NCI-H187 (cell line): Measurements from ENCODE around the gene CLCN2.

Experiments used
- DNase-seq, 2 experiments: peaks; one replicate each; lab custom pipeline; 2025; lab: John Stamatoyannopoulos, UW

CLCN2 gene

GRCh38 chr3:184380627-184381260 is 19.3 kb upstream of the CLCN2 start:
- no peak for DNase-seq

GRCh38 chr3:184380185-184380626 is 18.8 kb upstream of the CLCN2 start:
- no peak for DNase-seq

- DNase-seq: no peak
These were observed 18.2 kb upstream of the CLCN2 start, which contains the start of gene CHRD for GRCh38 chr3:184379358-184380184. Gene CHRD (plus strand): TSS chr3:184380054. CDS start chr3:184380319, 265 bp downstream.

DNA sequence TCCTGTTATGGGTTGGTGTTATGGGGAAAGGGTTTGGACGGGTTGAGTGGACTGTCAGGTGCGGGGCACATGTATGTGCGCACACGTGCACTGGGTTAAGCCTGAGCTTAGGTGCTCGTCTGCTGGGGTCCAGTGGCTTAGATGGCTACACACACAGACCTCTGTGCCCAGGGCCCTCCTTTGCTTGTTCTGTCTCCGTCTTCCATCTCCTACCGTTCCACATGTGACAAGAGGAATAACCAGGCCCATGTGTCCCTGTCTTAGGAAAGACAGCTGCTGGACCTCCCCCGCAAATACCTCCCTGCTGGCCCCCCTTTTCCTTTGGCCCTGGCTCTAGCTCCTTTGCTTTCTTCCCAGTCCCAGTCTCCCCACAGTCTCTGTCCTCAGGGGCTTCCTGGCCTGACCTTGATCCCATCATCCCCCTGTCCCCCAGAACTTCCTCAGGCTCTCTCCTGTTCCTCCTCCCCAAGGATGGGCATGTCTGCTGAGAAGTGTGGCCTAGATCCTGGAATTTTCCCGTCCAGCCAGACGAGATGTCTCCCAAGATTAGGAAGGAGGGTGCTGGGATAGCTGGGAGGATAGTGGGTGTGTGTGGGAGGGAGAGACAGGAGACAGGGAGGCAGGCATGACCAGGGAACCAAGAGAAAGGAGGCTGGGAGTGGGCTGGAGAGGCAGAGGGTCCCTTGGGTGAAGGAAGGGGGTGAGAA is 17.4 kb upstream of the CLCN2 start:
- DNase-seq: no peak

- DNase-seq: no peak
These were observed 16.6 kb upstream of the CLCN2 start, which contains the start of gene THPO for GRCh38 chr3:184377882-184378445. Gene THPO (minus strand): TSS chr3:184378207. CDS start chr3:184376259, 1,948 bp downstream.

DNA sequence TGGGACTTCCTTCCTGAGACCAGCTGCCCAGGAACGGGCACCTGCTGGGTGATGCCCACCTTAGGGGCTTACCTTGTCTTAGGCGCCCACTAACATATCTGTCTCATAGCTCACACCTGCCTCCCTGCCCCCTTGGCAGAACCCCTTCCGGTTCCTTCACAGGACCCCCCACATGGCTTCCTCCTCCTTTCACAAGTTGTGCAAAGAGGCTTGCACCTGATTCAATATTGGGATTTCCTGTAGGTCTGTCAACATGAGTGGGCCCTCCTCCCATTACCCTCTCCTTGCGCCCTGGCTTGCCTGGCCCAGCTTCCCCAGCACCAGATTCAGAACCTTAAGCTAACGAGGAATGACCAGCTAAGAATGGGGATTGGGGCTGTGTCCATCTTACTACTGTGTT is 16.0 kb upstream of the CLCN2 start:
- no peak for DNase-seq

GRCh38 chr3:184375747-184376461 is 14.5 kb upstream of the CLCN2 start:
- no peak for DNase-seq

GRCh38 chr3:184373422-184373821 is 12.0 kb upstream of the CLCN2 start:
- no peak for DNase-seq

DNA sequence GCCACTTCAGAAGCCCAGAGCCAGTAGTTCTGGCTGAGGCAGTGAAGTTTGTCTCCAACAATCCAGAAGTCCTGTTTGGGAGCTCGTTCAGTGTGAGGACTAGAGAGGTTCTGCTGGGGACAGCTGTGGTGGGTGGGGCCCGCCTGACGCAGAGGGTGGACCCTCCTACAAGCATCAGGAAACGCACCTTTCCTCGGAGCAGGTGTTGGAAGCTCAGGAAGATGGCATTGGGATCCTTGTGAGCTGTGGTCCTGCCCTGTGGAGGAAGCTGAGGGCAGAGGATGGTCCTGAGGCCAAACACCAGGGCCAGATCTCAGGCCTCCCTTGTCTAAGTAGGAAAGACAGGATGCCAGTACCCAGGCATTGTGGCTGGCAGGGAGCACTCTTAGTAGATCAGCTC is 11.5 kb upstream of the CLCN2 start:
- no peak for DNase-seq

DNA sequence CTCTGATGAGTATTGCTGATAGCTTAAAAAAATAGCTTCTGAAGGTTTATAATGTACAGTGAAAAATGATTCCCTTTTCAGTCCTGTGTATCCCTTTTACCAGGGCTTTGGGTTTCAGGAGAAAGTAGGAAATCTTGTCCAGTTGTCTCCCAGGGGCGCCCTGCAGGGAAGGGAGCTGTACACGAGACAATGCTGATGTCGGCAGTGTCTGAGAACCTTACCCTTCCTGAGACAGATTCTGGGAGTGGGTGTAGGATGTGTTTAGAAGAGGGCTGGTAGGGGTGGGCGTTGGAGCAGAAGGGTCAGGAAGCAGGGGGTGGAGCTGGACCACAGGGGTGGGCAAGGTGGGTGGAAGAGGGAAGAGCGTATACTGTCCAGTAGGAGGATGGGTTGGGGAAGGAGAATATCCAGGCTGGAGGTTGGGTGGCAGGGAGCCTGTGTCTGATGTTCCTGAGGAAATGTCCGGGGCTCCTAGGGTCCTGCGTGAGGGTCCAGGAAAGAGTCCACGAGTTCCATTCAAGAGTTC is 11.0 kb upstream of the CLCN2 start:
- no peak for DNase-seq

DNA sequence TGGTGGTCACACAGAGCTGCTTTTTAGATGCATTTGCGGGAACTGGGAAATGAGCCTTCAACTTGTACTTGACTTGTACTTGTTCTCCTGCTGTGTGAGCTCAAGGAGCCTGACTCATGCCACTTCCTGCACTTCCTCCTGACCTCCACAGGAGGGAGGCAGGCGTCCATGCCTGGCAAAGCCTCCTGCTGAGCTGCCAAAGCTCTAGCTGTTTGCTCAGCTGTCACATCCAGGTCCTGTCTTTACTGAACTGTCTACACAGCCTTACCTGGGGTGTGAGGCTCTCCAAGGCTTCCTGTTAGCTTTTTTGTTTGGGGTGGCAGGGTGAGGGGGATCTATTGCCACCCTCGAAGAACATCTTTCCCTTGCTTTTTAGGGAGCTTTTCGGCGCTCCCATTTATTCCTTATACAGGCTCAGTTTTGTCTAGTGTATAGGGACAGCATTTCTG is 10.2 kb upstream of the CLCN2 start:
- DNase-seq: peak; percentile 28 to 61

DNA sequence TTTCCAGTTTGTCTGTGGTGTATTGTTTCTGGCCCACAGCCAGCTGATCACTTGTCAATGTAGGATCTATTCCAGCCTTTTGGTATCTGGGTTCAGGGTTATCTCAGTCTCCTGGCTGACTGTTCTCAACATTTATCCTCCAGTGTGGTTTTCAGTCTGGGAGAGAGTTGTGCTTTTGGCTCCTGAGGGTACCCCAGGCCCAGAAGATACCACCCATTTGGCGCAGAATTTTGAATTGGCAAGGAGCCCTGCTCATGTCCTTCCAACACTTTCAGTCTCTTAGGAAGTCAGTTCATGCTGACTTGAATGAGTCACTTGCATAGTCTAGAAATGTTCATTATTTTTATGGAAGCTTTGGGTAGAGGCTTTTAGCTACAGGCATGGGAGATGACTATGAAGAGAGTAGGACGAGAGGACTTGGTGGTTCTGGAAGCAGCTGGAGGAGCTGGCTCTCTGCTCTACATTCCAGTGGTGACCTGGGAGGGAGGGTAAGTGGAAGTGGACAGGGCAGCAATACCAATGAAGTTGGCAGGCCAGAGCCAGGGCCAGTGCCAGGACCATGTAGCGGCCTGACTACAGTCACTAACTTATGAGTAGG is 7.3 kb upstream of the CLCN2 start:
- DNase-seq: no peak

DNA sequence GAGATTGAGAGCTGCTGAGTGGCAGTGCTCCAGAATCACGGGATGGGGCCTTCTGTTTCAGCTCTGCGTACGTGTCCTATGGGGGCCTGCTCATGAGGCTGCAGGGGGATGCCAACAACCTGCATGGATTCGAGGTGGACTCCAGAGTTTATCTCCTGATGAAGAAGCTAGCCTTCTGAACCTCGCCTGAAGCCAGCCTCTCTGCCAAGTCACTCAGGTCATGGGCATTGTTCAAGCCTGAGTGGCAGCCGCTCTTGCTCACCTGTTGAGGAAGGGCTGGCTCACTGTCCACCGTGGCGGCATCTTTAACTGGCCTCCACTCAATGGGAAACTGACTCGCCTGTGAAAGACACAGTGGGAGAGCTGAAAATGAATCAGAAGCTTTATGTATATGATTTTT is 6.7 kb upstream of the CLCN2 start:
- DNase-seq: no peak

DNA sequence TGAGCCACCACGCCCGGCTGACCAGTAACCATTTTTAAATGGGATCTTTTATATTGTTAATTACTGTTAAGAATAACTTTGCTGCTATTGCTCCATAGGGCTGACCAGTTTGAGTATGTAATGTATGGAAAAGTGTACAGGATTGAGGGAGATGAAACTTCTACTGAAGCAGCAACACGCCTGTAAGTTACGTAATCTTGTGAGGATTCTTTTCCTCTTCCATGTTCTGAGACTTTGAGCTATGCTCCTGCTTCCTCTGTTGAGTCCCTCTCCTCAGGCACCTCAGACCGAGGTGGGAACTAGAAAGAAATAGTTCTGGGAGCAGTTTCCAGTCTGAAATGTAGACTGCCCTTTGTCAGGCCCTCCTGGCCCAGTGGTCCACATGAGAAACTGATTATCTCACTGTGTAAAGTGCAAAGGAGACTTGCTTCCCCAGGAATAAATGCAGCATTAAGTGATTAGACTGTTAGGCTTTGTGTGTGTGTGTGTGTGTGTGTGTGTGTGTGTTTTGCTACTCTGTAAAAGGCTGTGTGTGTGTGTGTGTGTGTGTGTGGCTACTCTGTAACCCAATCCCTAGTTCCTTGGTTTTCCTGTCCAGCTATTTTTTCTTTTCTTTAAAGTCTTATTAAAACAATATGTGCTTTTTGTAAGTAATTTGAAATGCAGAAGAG is 5.3 kb upstream of the CLCN2 start:
- no peak for DNase-seq

DNA sequence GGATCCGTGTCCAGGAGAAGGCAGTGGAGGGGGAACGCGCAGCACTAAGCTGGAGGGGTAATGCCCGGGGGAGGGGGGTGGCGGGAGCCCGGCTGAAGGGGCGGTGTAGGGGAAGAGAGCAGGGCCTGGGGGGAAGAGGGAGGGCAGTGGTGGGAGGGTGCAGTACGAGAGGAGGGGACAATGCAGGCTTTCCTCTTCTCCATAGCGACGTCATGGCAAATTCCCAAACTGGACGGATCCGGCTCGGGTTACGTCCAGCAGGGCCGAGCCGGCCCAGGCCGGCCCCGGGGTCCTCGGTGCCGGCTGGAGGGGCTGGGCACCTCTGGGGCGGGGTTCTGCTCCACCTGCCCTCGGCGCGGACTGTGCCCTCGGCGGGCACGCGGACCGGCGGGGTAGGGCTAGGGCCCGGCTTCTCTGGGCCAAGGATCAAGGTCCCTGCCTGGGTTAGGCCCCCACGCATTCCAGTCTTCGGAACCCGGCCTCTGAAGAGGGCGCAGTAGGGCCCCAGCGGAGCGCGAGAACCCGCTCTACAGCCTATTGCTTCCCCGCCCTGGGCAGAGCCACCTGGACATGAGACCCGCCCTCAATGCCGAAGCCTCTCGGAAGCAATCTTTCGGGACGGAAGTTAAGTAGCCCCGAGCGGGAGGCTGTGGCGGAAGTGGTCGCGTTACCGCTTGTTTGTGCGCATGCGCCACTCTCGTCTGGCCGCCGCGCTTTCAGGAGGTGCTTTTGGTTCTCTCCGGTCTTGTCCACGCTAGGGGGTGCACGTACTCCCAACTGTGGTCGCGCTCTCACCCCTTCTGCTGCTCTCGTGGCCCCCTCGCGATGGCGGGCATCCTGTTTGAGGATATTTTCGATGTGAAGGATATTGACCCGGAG is 1.5 kb upstream of the CLCN2 start:
- DNase-seq: peak; percentile 80 to 96

DNA sequence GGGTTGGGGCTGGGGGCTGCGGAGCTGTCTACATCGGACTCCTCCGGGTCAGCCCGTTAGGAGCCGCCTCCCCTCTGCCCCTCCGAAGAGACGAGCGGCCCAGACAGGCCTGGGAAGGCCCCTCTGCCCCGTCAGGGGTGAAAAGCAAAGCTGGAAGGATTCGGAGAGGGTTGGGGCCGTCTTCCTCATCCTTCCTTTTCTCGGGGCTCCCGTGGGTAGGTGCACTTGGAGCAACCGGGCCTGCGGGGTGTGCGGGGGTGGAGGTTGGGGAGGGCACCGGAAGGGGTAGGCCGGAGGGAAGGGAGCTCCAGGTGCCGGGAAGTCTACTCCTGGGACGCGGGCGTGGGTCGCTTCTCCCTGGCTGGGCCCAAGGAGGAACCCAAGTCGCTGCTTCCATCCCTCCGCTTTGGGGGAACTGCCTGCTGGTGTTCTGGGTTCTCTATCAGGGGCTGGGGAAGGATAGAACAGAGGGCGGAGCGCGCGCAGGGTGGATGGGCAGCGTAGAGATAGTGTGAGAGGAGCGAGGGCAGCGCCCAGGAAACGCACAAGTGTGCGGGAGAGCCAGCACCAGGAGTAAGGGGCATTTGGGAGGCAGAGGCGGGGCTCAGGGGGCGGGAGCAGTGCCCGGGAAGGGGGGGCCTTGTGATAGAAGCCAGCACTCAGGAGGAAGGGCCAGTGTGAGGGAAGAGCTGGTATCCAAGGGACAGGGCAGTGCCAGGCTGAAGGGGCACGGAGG is 695 bp upstream of the CLCN2 start:
- no peak for DNase-seq

DNA sequence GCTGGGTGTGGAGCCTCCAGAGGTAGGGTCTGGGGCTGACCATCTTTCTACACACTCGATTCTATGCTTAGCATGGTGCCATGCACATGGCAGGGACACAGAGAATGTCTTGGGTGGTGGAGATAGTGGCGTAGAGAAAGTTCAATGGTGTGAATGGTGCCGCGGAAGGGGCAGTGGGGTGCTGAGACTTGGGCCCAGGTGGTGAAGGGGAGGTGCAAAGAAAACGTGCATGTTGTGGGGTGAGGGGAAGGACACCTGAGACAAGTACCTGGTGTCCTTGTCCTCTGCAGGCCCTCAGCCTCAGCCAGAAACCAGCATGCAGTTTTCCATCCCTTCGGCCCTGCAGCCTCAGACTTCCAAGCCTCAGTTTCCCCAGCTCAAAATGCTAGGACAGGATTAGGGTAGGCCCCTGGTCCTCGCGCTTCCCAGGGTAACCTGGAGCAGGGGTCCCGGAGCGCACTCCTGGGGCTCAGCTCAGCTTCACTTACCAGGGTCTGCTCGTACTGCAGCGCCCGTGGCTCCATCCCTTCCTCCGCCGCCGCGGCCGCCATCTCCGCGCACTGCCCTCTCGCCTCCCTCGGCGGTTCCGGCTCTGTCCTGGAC is 375 bp downstream of the CLCN2 start:
- no peak for DNase-seq
